H1 (cell line): ENCODE data around the gene NPTX1. TPM values are rescaled to one million over a fixed set of nuclear protein-coding genes. Genes with fewer than 3 reads are reported as not detected.
A peak's percentile ranks its signal among the peaks of the same experiment; 100 is the strongest.

Experiments used
- CTCF ChIA-PET: fragments of 300-600 bp; sonication (Branson Sonifier 250); formaldehyde crosslinking; loops from one replicate; lab custom pipeline; 2021; ENCODE audit not compliant: partially characterized antibody; lab: Charles Lee
- POLR2A ChIA-PET: fragments of 300-600 bp; sonication (Branson Sonifier 250); formaldehyde crosslinking; loops from one replicate; lab custom pipeline; 2021; ENCODE audit warnings: inconsistent platforms; ENCODE audit not compliant: partially characterized antibody; lab: Charles Lee
- DNase-seq, 2 experiments: peaks; one replicate each; pipeline versions ENCODE4 v3.0.0 to v3.0.0-alpha.2; 2010 to 2022; ENCODE audit warnings: low spot score in 2 of 2, low read depth in 1 of 2, mixed read lengths in 1 of 2
- FAIRE-seq: peaks from 2 replicates; lab custom pipeline; 2011; peaks lifted over from hg19 to GRCh38; lab: Jason Lieb, UNC
- H2AFZ ChIP-seq: 2 replicates; pipeline ENCODE4 v1.8.1; 2012; ENCODE audit warnings: low read length, inconsistent platforms
- H2AK5ac ChIP-seq: 2 replicates; pipeline ENCODE4 v1.6.1; 2013; ENCODE audit warnings: low read depth, low read length
- H2BK120ac ChIP-seq: replicated peaks from 2 replicates; pipeline ENCODE3; 2013; ENCODE audit warnings: low read depth, low read length, inconsistent platforms
- H2BK12ac ChIP-seq: 2 replicates; pipeline ENCODE4 v1.6.1; 2013; ENCODE audit warnings: low read depth, low read length
- H2BK15ac ChIP-seq: 2 replicates; pipeline ENCODE4 v1.6.1; 2013; ENCODE audit warnings: low read length
- H2BK20ac ChIP-seq: 2 replicates; pipeline ENCODE4 v1.6.1; 2013; ENCODE audit warnings: low read length
- H2BK5ac ChIP-seq: 2 replicates; pipeline ENCODE4 v1.6.1; 2013; ENCODE audit warnings: low read depth, low read length
- H3K14ac ChIP-seq: 2 replicates; pipeline ENCODE4 v1.6.1; 2013; ENCODE audit warnings: inconsistent platforms; ENCODE audit not compliant: insufficient read length
- H3K18ac ChIP-seq: 2 replicates; pipeline ENCODE4 v1.6.1; 2013; ENCODE audit warnings: low read length; ENCODE audit errors: extremely low read depth
- H3K23ac ChIP-seq: 2 replicates; pipeline ENCODE4 v1.6.1; 2013; ENCODE audit warnings: inconsistent platforms; ENCODE audit not compliant: insufficient read length
- H3K23me2 ChIP-seq: 2 replicates; pipeline ENCODE4 v1.6.1; 2013; ENCODE audit warnings: low read depth, low read length
- H3K27ac ChIP-seq: 2 replicates; pipeline ENCODE4 v1.6.1; 2011; ENCODE audit warnings: low read depth, low read length, inconsistent platforms
- H3K27me3 ChIP-seq, 4 experiments: replicated peaks in 1 of 4; 1 replicate in 1 of 4; 2 replicates in 3 of 4; pipeline versions ENCODE4 v1.6.1 to v1.8.1; 2011 to 2013; ENCODE audit warnings: low read length in 3 of 4, mild to moderate bottlenecking in 3 of 4, inconsistent platforms in 2 of 4, mixed read lengths in 2 of 4, moderate library complexity in 1 of 4; ENCODE audit not compliant: control insufficient read depth in 3 of 4, insufficient read depth in 3 of 4; ENCODE audit errors: extremely low read depth in 1 of 4
- H3K36me3 ChIP-seq, 4 experiments: 2 replicates each; pipeline versions ENCODE4 v1.6.1 to v1.8.1; 2011 to 2013; ENCODE audit warnings: mild to moderate bottlenecking in 4 of 4, low read length in 3 of 4, moderate library complexity in 2 of 4, control low read depth in 1 of 4, inconsistent platforms in 1 of 4; ENCODE audit not compliant: insufficient read depth in 4 of 4, control insufficient read depth in 2 of 4
- H3K4ac ChIP-seq: replicated peaks from 2 replicates; pipeline ENCODE3; 2013; ENCODE audit warnings: low read length, low read depth, mixed read lengths, inconsistent platforms; ENCODE audit not compliant: insufficient read length
- H3K4me1 ChIP-seq, 4 experiments: replicated peaks in 1 of 4; 1 replicate in 1 of 4; 2 replicates in 3 of 4; pipeline versions ENCODE4 v1.6.1 to v1.8.1; 2011 to 2013; ENCODE audit warnings: low read length in 3 of 4, inconsistent platforms in 2 of 4, mixed read lengths in 1 of 4; ENCODE audit not compliant: insufficient read depth in 4 of 4, control insufficient read depth in 3 of 4
- H3K4me2 ChIP-seq, 2 experiments: 2 replicates each; pipeline versions ENCODE4 v1.6.1 to v1.8.1; 2011 to 2013; ENCODE audit warnings: low read depth in 2 of 2, low read length in 2 of 2, control low read depth in 1 of 2, inconsistent platforms in 1 of 2, mild to moderate bottlenecking in 1 of 2; ENCODE audit not compliant: insufficient read depth in 1 of 2
- H3K4me3 ChIP-seq, 4 experiments: fragments of 200-600, 300-600 bp in 1 of 4; sonication (generic), shearing (Covaris generic), sonication (Bioruptor Twin) in 1 of 4; 2 replicates each; pipeline versions ENCODE4 v1.5.1 to v1.8.1; 2011 to 2016; ENCODE audit warnings: low read length in 4 of 4, low read depth in 3 of 4, control low read depth in 2 of 4, inconsistent platforms in 2 of 4, mild to moderate bottlenecking in 2 of 4, mixed read lengths in 1 of 4, moderate library complexity in 1 of 4; ENCODE audit not compliant: insufficient read depth in 2 of 4; ENCODE audit errors: extremely low read depth in 1 of 4
- H3K56ac ChIP-seq: replicated peaks from 2 replicates; pipeline ENCODE3; 2013; ENCODE audit warnings: low read depth, mild to moderate bottlenecking, mixed read lengths, low read length, inconsistent platforms; ENCODE audit not compliant: insufficient read length
- H3K79me1 ChIP-seq: 2 replicates; pipeline ENCODE4 v1.6.1; 2013; ENCODE audit warnings: low read depth, low read length, control low read depth
- H3K79me2 ChIP-seq, 2 experiments: 2 replicates each; pipeline versions ENCODE4 v1.6.1 to v1.8.1; 2012 to 2013; ENCODE audit warnings: low read length in 2 of 2, mild to moderate bottlenecking in 2 of 2, inconsistent platforms in 1 of 2; ENCODE audit not compliant: insufficient read depth in 2 of 2, control insufficient read depth in 1 of 2
- H3K9ac ChIP-seq, 4 experiments: replicated peaks in 1 of 4; 1 replicate in 1 of 4; 2 replicates in 3 of 4; pipeline versions ENCODE4 v1.6.1 to v1.8.1; 2011 to 2013; ENCODE audit warnings: low read depth in 3 of 4, low read length in 3 of 4, control low read depth in 2 of 4, mild to moderate bottlenecking in 2 of 4, moderate library complexity in 2 of 4, inconsistent platforms in 1 of 4; ENCODE audit errors: extremely low read depth in 1 of 4
- H3K9me3 ChIP-seq, 2 experiments: 2 replicates each; pipeline versions ENCODE4 v1.6.1 to v1.8.1; 2012 to 2013; ENCODE audit warnings: mild to moderate bottlenecking in 2 of 2, moderate library complexity in 2 of 2, control low read depth in 1 of 2, inconsistent platforms in 1 of 2, low read depth in 1 of 2, low read length in 1 of 2, mixed read lengths in 1 of 2; ENCODE audit not compliant: insufficient read depth in 2 of 2
- H4K20me1 ChIP-seq, 2 experiments: replicated peaks in 1 of 2; 2 replicates each; pipeline versions ENCODE3 to v1.8.1; 2011 to 2013; ENCODE audit warnings: inconsistent platforms in 2 of 2, low read length in 2 of 2, mild to moderate bottlenecking in 1 of 2; ENCODE audit not compliant: insufficient read depth in 2 of 2, control insufficient read depth in 1 of 2
- H4K5ac ChIP-seq: 2 replicates; pipeline ENCODE4 v1.6.1; 2013; ENCODE audit warnings: low read length, low read depth, mixed read lengths, inconsistent platforms; ENCODE audit not compliant: insufficient read length
- H4K8ac ChIP-seq: 2 replicates; pipeline ENCODE4 v1.8.0; 2013; ENCODE audit warnings: mild to moderate bottlenecking, moderate library complexity, low read length, inconsistent platforms; ENCODE audit not compliant: insufficient read depth; ENCODE audit errors: extremely low read depth
- H4K91ac ChIP-seq: replicated peaks from 2 replicates; pipeline ENCODE3; 2013; ENCODE audit warnings: low read length, mixed read lengths, inconsistent platforms; ENCODE audit not compliant: insufficient read length
- BCL11A ChIP-seq, 2 experiments: IDR thresholded peaks; one replicate each; pipeline ENCODE4 v1.6.1; 2011; ENCODE audit warnings: low read depth in 2 of 2, low read length in 2 of 2, mild to moderate bottlenecking in 2 of 2
- GABPA ChIP-seq: IDR thresholded peaks from 2 replicates; pipeline ENCODE4 v1.6.1; 2011; ENCODE audit warnings: mild to moderate bottlenecking, low read length, moderate library complexity, borderline replicate concordance; ENCODE audit not compliant: insufficient read depth
- GTF2F1 ChIP-seq: IDR thresholded peaks from 2 replicates; pipeline ENCODE4 v1.6.1; 2012; ENCODE audit warnings: low read depth, low read length, improper control_type of control experiment, borderline replicate concordance
- JUN ChIP-seq: IDR thresholded peaks from 2 replicates; pipeline ENCODE4 v1.6.1; 2011; ENCODE audit warnings: low read depth, mild to moderate bottlenecking, improper control_type of control experiment, low read length
- JUND ChIP-seq: IDR thresholded peaks from 2 replicates; pipeline ENCODE4 v1.6.1; 2011; ENCODE audit warnings: mild to moderate bottlenecking, improper control_type of control experiment, low read length
- KDM1A ChIP-seq: fragments of 200-600, 300-600 bp; sonication (generic); IDR thresholded peaks from 2 replicates; pipeline ENCODE4 v1.7.1; 2016; ENCODE audit warnings: mild to moderate bottlenecking, low read length, borderline replicate concordance
- NANOG ChIP-seq: IDR thresholded peaks from 2 replicates; pipeline ENCODE4 v1.6.1; 2011; ENCODE audit warnings: low read length, low read depth, mild to moderate bottlenecking, inconsistent platforms; ENCODE audit not compliant: insufficient read depth, poor library complexity, severe bottlenecking
- POLR2A ChIP-seq, 2 experiments: IDR thresholded peaks; 1 replicate in 1 of 2; 2 replicates in 1 of 2; pipeline ENCODE4 v1.6.1; 2011; ENCODE audit warnings: low read depth in 2 of 2, low read length in 2 of 2, mild to moderate bottlenecking in 2 of 2; ENCODE audit errors: control extremely low read depth in 1 of 2
- SIN3A ChIP-seq, 2 experiments: IDR thresholded peaks in 1 of 2; conservative IDR thresholded peaks in 1 of 2; 2 replicates each; pipeline ENCODE4 v1.6.1; 2011 to 2012; ENCODE audit warnings: low read length in 2 of 2, improper control_type of control experiment in 1 of 2, low read depth in 1 of 2, mild to moderate bottlenecking in 1 of 2
- SIX5 ChIP-seq: IDR thresholded peaks from 2 replicates; pipeline ENCODE4 v1.6.1; 2011; ENCODE audit warnings: mild to moderate bottlenecking, low read depth, low read length
- SP4 ChIP-seq: IDR thresholded peaks from 2 replicates; pipeline ENCODE4 v1.6.1; 2012; ENCODE audit warnings: low read length, inconsistent platforms
- SRF ChIP-seq: IDR thresholded peaks from 2 replicates; pipeline ENCODE4 v1.6.1; 2011; ENCODE audit warnings: mild to moderate bottlenecking, low read depth, low read length, moderate library complexity
- WGBS, 2 experiments: shearing (Covaris generic) in 1 of 2; methylation state at CpG; one replicate each; pipeline versions ENCODE4 v1.1.6 to v1.1.7; 2013 to 2015; ENCODE audit warnings: low lambda C conversion rate in 2 of 2, mixed read lengths in 2 of 2, inconsistent platforms in 1 of 2, low coverage in 1 of 2, missing lambda C conversion rate in 1 of 2; ENCODE audit not compliant: insufficient replicate concordance in 2 of 2, insufficient coverage in 1 of 2, insufficient read length in 1 of 2; ENCODE audit errors: extremely low coverage in 1 of 2, missing lambda C conversion rate in 1 of 2; 5-methylcytosine and 5-hydroxymethylcytosine counted together
- polyA plus RNA-seq, 7 experiments: library from polyadenylated mRNA; depleted of rRNA in 3 of 7; stranded (reverse) in 5 of 7; unstranded in 2 of 7; fragments of >200 nt in 5 of 7; fragments of 200-250 nt in 2 of 7; gene quantifications; 1 replicate in 5 of 7; 2 replicates in 1 of 7; 4 replicates in 1 of 7; pipeline versions ENCODE4 v1.2.1 to v1.2.3, GENCODE V29; 2011 to 2013; ENCODE audit warnings: missing spikeins in 2 of 7, mixed read lengths in 2 of 7
- total RNA-seq: library from RNA; stranded (reverse); fragmentation: NEBNext Ultra II Directional; extraction: Animal tissue kit (Norgen Biotek cat#: 25700); gene quantifications from 2 replicates; pipeline ENCODE4 v1.2.1, GENCODE V29; 2021
- TF ChIP-seq, protein P1 (sequence below): IDR thresholded peaks from 2 replicates; pipeline ENCODE4 v1.6.1; 2012; ENCODE audit warnings: inconsistent platforms
- TF ChIP-seq, protein P2 (sequence below): IDR thresholded peaks from 2 replicates; pipeline ENCODE4 v1.6.1; 2012; ENCODE audit warnings: inconsistent platforms

NPTX1 gene
- total and polyA plus RNA-seq, 2 of the 8 experiments (the other 6 are each of a cell fraction or from before 2014, with no cell fraction given) = 12.0 to 17.9 TPM

DNA sequence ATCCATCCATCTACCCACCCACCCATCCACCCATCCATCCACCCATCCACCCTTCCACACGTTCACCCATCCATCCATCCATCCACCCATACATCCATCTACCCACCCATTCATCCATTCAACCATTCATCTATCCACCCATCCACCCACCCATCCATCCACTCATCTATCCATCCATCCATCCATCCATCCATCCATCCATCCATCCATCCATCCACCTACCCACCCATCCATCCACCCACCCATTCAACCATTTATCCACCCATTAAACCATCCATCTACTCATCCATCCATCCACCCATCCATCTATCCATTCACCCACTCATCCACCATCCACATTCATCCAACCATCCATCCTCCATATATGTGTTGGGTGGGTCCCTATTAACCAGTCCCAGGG lies 42.0 kb upstream of the NPTX1 start:
- H3K4ac ChIP-seq = no peak overlapping the region
- peaks cover 0 to 3% (median under 1%) of the 10 kb centered on the region in 4 experiments; a peak in 2 of 7 replicates for H3K4me1 ChIP-seq
- no peaks in the 10 kb centered on the region for H3K79me2 ChIP-seq
- H4K20me1 ChIP-seq = peaks cover 0 to 2% of the 10 kb centered on the region in 2 experiments
- no peak overlapping the region for H4K8ac ChIP-seq
- 0 out of 4 replicates have a peak, but pooled peaks cover 0 to 2% of the 10 kb centered on the region in 2 experiments for H3K9me3 ChIP-seq
- no peak overlapping the region for H3K27ac ChIP-seq
- no peak overlapping the region for H2BK12ac ChIP-seq
- DNase-seq = no peak
- no peak overlapping the region for H2AFZ ChIP-seq
- 60 to 100% methylated on average over 1 of the region's 1 CpG for WGBS, 2 experiments
- POLR2A ChIA-PET = no interaction called here
- H3K14ac ChIP-seq = no peak overlapping the region
- H4K5ac ChIP-seq = no peak overlapping the region
- no peak for FAIRE-seq
- peaks cover 5% of the 10 kb centered on the region; the same call in 1 of the 2 replicates for H3K23me2 ChIP-seq
- no peak overlapping the region for H2BK120ac ChIP-seq
- H3K27me3 ChIP-seq = peaks cover 0 to 6% (median 1%) of the 10 kb centered on the region in 4 experiments; a peak in 4 of 7 replicates
- H3K79me1 ChIP-seq = no peaks in the 10 kb centered on the region
- H3K9ac ChIP-seq = no peak overlapping the region
- H2AK5ac ChIP-seq = no peak overlapping the region
- H2BK20ac ChIP-seq = no peak overlapping the region
- peak overlapping the region; percentile 77 for H3K56ac ChIP-seq
- H3K4me2 ChIP-seq = no peak overlapping the region
- H3K36me3 ChIP-seq = no peaks in the 10 kb centered on the region
- no peak overlapping the region for H4K91ac ChIP-seq
- H2BK5ac ChIP-seq = no peak overlapping the region
- no peak overlapping the region for H3K18ac ChIP-seq
- CTCF ChIA-PET = interaction anchor here (4.2 kb wide), 1 partner anchor 58 kb away, joined by 16 read pairs; no protein-coding TSS in a partner anchor
- H3K23ac ChIP-seq = no peak overlapping the region
- no peak overlapping the region for H2BK15ac ChIP-seq
- no peak overlapping the region for H3K4me3 ChIP-seq
- no peak for TF ChIP-seq GTF2F1
- no peak for TF ChIP-seq SP4
- TF ChIP-seq JUN = no peak
- no peak for TF ChIP-seq SIX5
- TF ChIP-seq KDM1A = no peak
- TF ChIP-seq NANOG = no peak
- TF ChIP-seq SRF = no peak
- TF ChIP-seq JUND = no peak
- no peak for TF ChIP-seq POLR2A (IDR thresholded peaks at IDR 0.05; ENCODE audit: control extremely low read depth in 1 of 2, low read depth in 2 of 2, low read length in 2 of 2)
- TF ChIP-seq, protein P1, sequence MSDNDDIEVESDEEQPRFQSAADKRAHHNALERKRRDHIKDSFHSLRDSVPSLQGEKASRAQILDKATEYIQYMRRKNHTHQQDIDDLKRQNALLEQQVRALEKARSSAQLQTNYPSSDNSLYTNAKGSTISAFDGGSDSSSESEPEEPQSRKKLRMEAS = no peak
- no peak for TF ChIP-seq SIN3A (conservative IDR thresholded peaks at IDR 0.05 in 1 of 2, IDR thresholded peaks at IDR 0.05 in 1 of 2; ENCODE audit: low read depth in 1 of 2, low read length in 2 of 2)
- TF ChIP-seq GABPA = no peak
- TF ChIP-seq BCL11A (IDR thresholded peaks at IDR 0.05; ENCODE audit: low read depth in 2 of 2, low read length in 2 of 2) = no peak
- TF ChIP-seq, protein P2, sequence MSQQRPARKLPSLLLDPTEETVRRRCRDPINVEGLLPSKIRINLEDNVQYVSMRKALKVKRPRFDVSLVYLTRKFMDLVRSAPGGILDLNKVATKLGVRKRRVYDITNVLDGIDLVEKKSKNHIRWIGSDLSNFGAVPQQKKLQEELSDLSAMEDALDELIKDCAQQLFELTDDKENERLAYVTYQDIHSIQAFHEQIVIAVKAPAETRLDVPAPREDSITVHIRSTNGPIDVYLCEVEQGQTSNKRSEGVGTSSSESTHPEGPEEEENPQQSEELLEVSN = no peak
